Measurements from ENCODE around the gene COL5A1.

The COL5A1 gene

GRCh38 chr9:134890155-134890495 lies 248.5 kb downstream of the COL5A1 start:
- no peak for DNase-seq (ENCODE audit: low read depth in 2 of 2)

DNA sequence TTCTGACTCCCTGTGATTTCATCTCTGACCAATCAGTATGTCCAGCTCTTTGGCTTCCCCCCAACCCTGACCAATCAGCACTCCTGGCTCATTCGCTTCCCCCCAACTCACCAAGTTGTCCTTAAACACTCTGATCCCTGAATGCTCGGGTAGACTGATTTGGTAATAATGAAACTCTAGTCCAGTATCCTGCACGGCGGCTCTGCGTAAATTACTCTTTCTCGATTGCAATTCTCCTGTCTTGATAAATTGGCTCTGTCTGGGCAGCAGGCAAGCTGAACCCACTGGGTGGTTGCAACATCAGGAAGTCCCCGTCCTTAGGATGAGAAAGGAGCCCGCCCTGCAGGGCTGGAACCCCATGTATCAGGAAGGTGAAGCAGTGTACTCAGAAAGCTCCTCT lies 249.4 kb downstream of the COL5A1 start:
- DNase-seq (ENCODE audit: low read depth in 2 of 2), result no peak

- DNase-seq (ENCODE audit: low read depth in 2 of 2), result no peak
These were observed 250.1 kb downstream of the COL5A1 start for GRCh38 chr9:134891713-134892112.

DNA sequence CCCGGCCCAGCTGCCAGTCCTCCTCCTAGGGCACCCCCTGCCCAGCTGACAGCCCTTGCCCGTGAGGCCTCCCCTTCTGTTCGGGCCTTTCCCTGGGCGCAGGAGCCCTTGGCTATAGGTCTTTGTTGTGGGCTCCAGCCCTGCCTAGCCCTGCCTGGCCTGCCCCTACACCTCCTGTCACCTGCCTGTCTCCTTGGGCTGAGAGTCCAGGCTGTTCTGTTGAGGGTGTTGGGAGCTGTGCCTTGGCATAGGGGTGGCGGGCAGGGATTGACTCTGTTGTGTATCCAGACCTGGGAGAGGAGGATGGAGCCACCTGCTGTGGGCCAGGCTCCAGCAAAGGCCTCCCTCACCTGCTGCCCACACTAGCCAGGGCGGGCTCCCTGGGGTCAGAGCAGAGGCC lies 250.6 kb downstream of the COL5A1 start:
- DNase-seq (ENCODE audit: low read depth in 2 of 2), result no peak

GRCh38 chr9:134892820-134893420 lies 251.3 kb downstream of the COL5A1 start:
- DNase-seq (ENCODE audit: low read depth in 2 of 2), result no peak
